C4-2B (cell line): ENCODE data around the gene ANKLE1.

ENCODE experiments used
- H3K27ac ChIP-seq: fragments of 450-650 bp; 2 replicates; pipeline ENCODE4 v1.5.1; 2017
- ZFX ChIP-seq: fragments of 450-650 bp; IDR thresholded peaks from 2 replicates; pipeline ENCODE4 v1.6.1; 2017
- TF ChIP-seq, protein P1 (sequence below): fragments of 450-650 bp; conservative IDR thresholded peaks from 2 replicates; pipeline ENCODE4 v1.5.1; 2017; ENCODE audit warnings: mild to moderate bottlenecking

The ANKLE1 gene, protein sequence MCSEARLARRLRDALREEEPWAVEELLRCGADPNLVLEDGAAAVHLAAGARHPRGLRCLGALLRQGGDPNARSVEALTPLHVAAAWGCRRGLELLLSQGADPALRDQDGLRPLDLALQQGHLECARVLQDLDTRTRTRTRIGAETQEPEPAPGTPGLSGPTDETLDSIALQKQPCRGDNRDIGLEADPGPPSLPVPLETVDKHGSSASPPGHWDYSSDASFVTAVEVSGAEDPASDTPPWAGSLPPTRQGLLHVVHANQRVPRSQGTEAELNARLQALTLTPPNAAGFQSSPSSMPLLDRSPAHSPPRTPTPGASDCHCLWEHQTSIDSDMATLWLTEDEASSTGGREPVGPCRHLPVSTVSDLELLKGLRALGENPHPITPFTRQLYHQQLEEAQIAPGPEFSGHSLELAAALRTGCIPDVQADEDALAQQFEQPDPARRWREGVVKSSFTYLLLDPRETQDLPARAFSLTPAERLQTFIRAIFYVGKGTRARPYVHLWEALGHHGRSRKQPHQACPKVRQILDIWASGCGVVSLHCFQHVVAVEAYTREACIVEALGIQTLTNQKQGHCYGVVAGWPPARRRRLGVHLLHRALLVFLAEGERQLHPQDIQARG

DNA sequence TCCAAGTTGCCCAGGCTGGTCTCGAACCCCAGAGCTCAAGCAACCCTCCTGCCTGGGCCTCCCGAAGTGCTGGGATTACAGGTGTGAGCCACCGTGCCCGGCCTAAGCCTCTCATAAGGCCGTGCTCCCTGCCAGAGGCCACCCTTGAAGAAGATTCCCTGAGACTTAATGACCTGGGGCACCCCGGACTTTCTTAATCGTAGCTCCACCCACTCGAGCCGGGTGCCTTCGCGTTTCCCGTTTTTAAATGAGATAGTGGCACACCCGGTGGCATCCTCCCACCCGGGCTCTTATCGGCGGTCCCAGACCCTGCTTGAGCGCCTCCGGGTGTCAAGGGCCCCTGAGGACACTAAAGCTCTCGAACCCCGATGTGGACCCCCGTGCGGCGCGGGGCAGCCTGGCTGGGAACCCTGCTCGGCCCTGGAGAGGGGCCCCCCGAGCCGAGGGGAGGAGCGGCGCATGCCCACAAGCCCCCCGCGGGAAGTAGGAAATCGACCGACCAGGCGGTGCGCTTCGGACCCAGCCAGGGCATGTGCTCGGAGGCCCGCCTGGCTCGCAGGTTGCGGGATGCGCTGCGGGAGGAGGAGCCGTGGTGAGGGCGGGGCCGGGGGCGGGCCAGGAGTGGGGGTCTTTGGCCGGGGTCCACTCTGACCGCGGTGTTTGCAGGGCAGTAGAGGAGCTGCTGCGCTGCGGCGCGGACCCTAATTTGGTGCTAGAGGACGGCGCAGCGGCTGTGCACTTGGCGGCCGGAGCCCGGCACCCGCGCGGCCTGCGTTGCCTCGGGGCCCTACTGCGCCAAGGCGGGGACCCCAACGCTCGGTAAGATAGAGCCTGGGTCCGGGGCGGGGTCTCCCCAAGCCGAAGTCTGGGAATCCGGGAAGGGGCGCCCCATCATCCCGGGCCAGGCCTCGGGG, at the start of gene ANKLE1:
TSS of gene ANKLE1 (plus strand) at position 511 of the 914 bp plus-strand sequence. CDS start at position 531, 20 bp downstream.
- H3K27ac ChIP-seq: peak within 1 kb of the TSS; percentile 59
- no peak for TF ChIP-seq ZFX
- TF ChIP-seq, protein P1, sequence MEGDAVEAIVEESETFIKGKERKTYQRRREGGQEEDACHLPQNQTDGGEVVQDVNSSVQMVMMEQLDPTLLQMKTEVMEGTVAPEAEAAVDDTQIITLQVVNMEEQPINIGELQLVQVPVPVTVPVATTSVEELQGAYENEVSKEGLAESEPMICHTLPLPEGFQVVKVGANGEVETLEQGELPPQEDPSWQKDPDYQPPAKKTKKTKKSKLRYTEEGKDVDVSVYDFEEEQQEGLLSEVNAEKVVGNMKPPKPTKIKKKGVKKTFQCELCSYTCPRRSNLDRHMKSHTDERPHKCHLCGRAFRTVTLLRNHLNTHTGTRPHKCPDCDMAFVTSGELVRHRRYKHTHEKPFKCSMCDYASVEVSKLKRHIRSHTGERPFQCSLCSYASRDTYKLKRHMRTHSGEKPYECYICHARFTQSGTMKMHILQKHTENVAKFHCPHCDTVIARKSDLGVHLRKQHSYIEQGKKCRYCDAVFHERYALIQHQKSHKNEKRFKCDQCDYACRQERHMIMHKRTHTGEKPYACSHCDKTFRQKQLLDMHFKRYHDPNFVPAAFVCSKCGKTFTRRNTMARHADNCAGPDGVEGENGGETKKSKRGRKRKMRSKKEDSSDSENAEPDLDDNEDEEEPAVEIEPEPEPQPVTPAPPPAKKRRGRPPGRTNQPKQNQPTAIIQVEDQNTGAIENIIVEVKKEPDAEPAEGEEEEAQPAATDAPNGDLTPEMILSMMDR: no peak

DNA sequence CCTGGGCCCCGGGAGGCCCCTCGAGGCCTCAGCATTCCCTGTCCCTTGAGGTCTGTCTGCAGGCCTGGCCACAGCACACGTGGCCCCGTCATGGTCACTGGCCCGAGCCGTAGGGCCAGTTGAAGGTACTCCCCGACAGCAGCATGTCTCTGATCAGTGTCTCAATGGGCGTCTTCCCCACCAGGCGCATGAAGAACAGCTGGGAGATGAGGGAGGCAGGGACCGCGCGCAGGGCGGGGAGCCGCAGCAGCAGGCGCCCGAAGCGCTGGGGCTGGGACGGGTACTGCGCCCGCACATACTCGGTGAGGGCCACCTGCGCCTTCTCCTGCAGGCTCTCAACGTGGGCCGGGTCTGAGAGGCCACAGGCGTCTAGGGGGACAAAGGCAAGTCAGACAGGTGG, 49.4 kb upstream of the ANKLE1 start:
- H3K27ac ChIP-seq: no peak overlapping the region
- TF ChIP-seq, protein P1: no peak
- TF ChIP-seq ZFX: no peak

DNA sequence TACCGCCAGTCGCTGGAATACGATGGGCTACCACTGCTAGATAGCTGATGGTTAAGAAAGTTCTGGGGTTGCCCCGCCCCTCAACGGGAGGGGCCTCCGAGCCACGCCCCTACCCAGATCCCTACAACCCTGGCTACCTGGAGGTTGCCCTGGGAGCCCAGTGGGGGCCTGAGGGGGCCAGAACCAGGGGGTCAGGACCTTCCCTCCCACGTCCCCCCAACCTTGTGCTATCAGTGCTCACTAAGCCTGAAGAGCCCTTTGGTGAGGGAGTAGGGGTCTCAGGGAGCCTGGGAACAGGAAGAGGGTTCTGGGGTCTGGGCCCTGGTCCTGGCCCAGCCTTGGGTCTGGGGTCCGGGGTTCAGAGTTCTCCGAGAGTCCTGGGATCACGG, 46.8 kb upstream of the ANKLE1 start:
- no peak for TF ChIP-seq ZFX
- TF ChIP-seq, protein P1: no peak
- H3K27ac ChIP-seq: peak overlapping the region; percentile 70

DNA sequence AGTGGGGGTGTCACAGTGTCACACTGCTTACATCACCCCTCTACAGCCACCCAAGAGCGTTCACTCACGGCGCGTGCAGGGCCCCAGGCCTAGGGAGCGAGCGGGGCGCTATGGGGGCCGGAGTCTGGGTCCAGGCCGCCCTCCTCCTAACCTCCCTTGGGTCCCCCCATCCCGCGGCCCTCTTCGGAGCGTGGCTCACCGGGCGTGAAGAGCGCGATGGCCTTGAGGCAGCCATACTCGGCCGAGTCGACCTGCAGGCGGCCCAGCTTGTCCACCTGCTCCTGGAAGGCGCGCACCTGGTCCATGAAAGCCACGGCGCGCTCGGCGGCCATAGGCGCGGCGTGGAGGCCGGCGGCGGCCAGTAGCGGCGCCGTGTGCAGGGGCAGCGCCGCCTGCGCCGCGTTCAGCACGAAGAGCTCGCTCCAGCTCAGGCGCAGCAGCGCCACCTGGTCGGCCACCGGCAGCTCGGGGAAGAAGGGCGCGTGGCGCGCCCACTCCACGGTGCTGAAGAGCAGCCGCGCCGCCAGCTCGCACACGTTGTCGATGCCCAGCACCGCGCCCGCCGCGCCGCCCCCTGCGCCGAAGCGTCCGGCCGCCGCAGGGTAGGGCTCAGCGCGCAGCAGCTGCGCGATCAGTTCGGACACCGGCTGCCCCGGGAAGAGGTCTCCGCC, 46.3 kb upstream of the ANKLE1 start:
- H3K27ac ChIP-seq: peak overlapping the region; percentile 70
- TF ChIP-seq, protein P1: no peak
- TF ChIP-seq ZFX: peak; percentile 51; the same call in 1 of the 2 replicates

DNA sequence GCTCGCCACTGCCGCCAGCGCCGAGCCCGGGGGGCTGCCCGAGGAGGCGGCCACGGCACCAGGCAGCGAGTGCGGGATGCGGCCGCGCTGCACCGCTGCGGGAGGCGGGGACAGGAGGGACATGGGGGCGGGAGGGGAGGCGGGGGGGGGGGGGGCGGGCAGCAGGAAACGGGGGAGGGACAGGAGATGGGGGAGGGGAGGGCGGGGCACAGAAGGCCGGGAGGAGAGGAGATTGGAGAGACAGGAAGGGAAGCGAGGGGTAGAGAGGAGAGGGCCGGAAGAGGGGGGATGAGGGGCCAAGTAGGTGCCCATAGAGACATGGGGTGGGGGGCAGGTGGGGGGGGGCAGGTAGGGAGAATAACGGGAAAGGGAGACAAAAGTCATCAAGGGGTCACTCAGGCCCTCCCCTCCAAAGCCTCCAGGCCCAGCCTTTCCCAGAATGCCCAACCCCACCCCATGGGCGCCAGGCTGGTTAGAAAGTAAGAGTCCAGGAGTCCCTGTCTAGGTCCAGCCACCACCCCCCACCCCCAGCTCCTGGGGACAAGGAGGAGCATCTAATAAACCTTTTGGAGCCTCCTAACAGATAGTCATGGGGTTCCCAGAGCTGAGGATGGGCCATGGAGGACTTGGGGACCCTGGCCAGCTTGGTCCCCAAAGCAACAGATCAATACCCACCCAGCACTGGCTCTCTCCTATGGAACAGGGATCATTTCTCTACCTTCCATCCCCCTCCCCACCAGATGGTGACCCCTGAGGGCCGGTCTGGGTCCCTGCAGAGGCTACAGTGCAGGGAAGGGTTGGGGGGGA, 45.5 kb upstream of the ANKLE1 start:
- TF ChIP-seq ZFX: no peak
- peak overlapping the region; percentile 70 for H3K27ac ChIP-seq

DNA sequence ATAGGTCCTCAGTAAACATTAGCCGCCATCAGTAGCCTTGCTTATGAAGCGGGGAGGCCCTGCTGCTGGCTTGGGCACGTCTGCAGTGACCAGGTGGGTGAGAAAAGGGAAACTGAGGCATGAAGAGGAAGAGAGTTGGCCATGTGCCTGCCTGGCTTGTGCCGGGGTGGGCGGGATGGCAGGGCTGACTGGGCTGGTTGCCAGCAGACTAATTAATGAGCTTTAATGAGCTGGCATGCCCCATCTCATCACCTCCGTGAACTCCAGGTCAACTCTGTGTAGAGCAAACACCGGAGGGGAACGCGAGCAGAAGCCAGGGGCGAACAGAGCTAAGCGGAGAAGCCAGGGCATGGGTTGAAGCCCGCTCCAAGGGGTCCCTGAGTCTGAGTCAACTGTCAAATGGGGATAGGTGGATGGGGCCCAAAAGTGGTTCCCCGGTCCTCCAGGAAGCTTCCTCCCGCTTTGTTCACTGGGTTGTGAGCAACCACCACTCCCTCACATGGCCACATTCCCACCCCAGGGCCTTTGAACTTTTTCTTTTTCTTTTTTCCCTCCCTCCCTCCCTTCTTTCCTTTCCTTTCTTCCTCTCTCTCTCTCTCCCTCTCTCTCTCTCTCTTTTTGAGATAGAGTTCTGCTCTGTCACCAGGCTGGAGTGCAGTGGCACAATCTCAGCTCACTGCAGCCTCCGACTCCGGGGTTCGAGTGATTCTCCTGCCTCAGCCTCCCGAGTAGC, 44.7 kb upstream of the ANKLE1 start:
- TF ChIP-seq ZFX: no peak
- TF ChIP-seq, protein P1: no peak
- H3K27ac ChIP-seq: peak overlapping the region; percentile 70
